PC-3 (cell line): ENCODE results near the gene DNASE1. TPM values are rescaled to one million over a fixed set of nuclear protein-coding genes. Genes with fewer than 3 reads are reported as not detected.

Experiments used
- ATAC-seq: fragments of 200-7000 bp; cut with Tn5 transposase; 2 replicates; pipeline ENCODE4 v1.9.1; 2020; ENCODE audit warnings: mild to moderate bottlenecking, moderate library complexity
- BruUV-seq: library from RNA; stranded (reverse); fragments of 400-500 nt; replicated peaks from 2 replicates; lab custom pipeline; 2021; lab: Mats Ljungman, UMichigan
- CTCF ChIA-PET: fragments of 300-600 bp; sonication (Branson Sonifier 250); formaldehyde crosslinking; loops from one replicate; lab custom pipeline; 2022; ENCODE audit warnings: antibody characterized with exemption; lab: Charles Lee
- POLR2A ChIA-PET: fragments of 300-600 bp; sonication (Branson Sonifier 250); formaldehyde crosslinking; loops from one replicate; lab custom pipeline; 2022; ENCODE audit warnings: antibody characterized with exemption; ENCODE audit not compliant: unreplicated experiment; lab: Charles Lee
- DNase-seq: peaks from one replicate; pipeline ENCODE4 v3.0.0-alpha.2; 2015
- H2AFZ ChIP-seq: fragments of 300-600 bp; sonication (generic); 2 replicates; pipeline ENCODE4 v1.6.0; 2016; ENCODE audit warnings: antibody characterized with exemption, low read length
- H3F3A ChIP-seq: fragments of 300-600 bp; sonication (generic); one replicate; pipeline ENCODE4 v1.6.0; 2017; ENCODE audit warnings: antibody characterized with exemption, low read length, control low read depth, mild to moderate bottlenecking; ENCODE audit not compliant: unreplicated experiment
- H3K27ac ChIP-seq: fragments of 300-600 bp; sonication (generic); 2 replicates; pipeline ENCODE4 v1.5.1; 2016; ENCODE audit warnings: mild to moderate bottlenecking, low read length
- H3K27me3 ChIP-seq: fragments of 300-600 bp; sonication (generic); 2 replicates; pipeline ENCODE4 v1.6.1; 2016; ENCODE audit warnings: low read length, mixed read lengths
- H3K36me3 ChIP-seq: fragments of 300-600 bp; sonication (generic); 2 replicates; pipeline ENCODE4 v1.6.1; 2016; ENCODE audit warnings: low read depth, mixed run types, low read length, mixed read lengths
- H3K4me1 ChIP-seq: fragments of 300-600 bp; sonication (generic); 2 replicates; pipeline ENCODE4 v1.5.1; 2016; ENCODE audit warnings: low read length; ENCODE audit not compliant: insufficient read depth
- H3K4me2 ChIP-seq: fragments of 300-600 bp; sonication (generic); 2 replicates; pipeline ENCODE4 v1.6.0; 2016; ENCODE audit warnings: low read length
- H3K4me3 ChIP-seq: fragments of 300-600 bp; sonication (generic); 2 replicates; pipeline ENCODE4 v1.5.1; 2016; ENCODE audit warnings: mild to moderate bottlenecking, low read length, mixed read lengths
- H3K79me2 ChIP-seq: fragments of 300-600 bp; sonication (generic); 2 replicates; pipeline ENCODE4 v1.6.1; 2017; ENCODE audit warnings: low read length, mixed read lengths
- H3K9ac ChIP-seq: fragments of 300-600 bp; sonication (generic); 2 replicates; pipeline ENCODE4 v1.6.0; 2016; ENCODE audit warnings: mild to moderate bottlenecking, low read length
- H3K9me2 ChIP-seq: fragments of 300-600 bp; sonication (generic); replicated peaks from 2 replicates; pipeline ENCODE4 v1.6.1; 2016; ENCODE audit warnings: mixed run types, low read length, mixed read lengths
- H3K9me3 ChIP-seq: fragments of 300-600 bp; sonication (generic); 2 replicates; pipeline ENCODE4 v1.6.1; 2016; ENCODE audit warnings: low read length, mixed read lengths
- H4K20me1 ChIP-seq: fragments of 300-600 bp; sonication (generic); 2 replicates; pipeline ENCODE4 v1.6.1; 2016; ENCODE audit warnings: low read length, mixed read lengths
- EZH2 ChIP-seq: fragments of 300-600 bp; sonication (generic); IDR thresholded peaks from one replicate; pipeline ENCODE4 v1.6.1; 2017; ENCODE audit warnings: antibody characterized with exemption, mild to moderate bottlenecking, low read length; ENCODE audit not compliant: unreplicated experiment
- EZH2phosphoT487 ChIP-seq: fragments of 300-600 bp; sonication (generic); IDR thresholded peaks from 2 replicates; pipeline ENCODE4 v1.6.1; 2018; ENCODE audit warnings: mild to moderate bottlenecking, antibody characterized with exemption, low read length, borderline replicate concordance
- intact Hi-C: fragments of 100-400 bp; cut with micrococcal nuclease; formaldehyde crosslinking; loops from 2 replicates; pipeline ENCODE4 v1.9.0; 2023
- total RNA-seq: library from RNA; depleted of rRNA; stranded (reverse); fragments of >200 nt; gene quantifications from 2 replicates; pipeline ENCODE4 v1.2.3, GENCODE V29; 2014
- TF ChIP-seq, protein P1 (sequence below): fragments of 300-600 bp; sonication (generic); conservative IDR thresholded peaks from 2 replicates; pipeline ENCODE4 v1.5.1; 2017; ENCODE audit warnings: antibody characterized with exemption, low read depth, mild to moderate bottlenecking, low read length

The DNASE1 gene
- total RNA-seq, 1 experiment from 2014 or later = 14.0 TPM

DNA sequence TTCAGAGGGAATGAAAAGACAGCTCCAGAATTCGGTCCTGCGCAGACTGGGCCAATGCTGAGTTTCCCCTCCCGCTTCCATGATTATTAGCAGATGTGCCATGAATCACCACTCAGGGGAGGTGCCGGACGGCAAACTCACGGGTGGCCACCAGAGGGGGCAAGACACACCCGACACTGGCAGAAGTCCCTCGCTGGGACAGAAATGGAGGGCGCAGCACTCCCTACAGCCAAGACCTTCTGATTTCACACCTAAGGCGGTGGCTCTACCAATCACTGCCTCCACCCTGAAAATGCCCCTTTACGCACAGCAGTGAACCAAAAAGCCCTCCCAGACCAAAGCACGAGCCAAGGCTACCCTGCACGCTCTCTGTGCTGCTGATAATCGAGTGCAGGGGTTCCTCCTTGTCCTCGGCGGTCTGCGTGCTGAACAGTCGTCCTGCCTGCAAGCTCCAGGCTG lies 36.0 kb downstream of the DNASE1 start:
- Histone ChIP-seq H4K20me1 (no peaks in the 10 kb centered on the region), H3K9ac (no peak overlapping the region), H3K27me3 (no peaks in the 10 kb centered on the region), H3K9me3 (no peaks in the 10 kb centered on the region), H3F3A (no peaks in the 10 kb centered on the region), H3K4me1 (no peaks in the 10 kb centered on the region), H2AFZ (no peak overlapping the region), H3K27ac (no peak overlapping the region), H3K79me2 (peaks cover 9% of the 10 kb centered on the region), H3K4me3 (no peak overlapping the region), H3K36me3 (peaks cover 11% of the 10 kb centered on the region), H3K9me2 (no peaks in the 10 kb centered on the region), H3K4me2 (no peak overlapping the region)
- DNase-seq = peak; percentile 83
- no TSS peak for BruUV-seq
- ChIA-PET CTCF (no interaction called here), POLR2A (no interaction called here)
- TF ChIP-seq, protein P1, sequence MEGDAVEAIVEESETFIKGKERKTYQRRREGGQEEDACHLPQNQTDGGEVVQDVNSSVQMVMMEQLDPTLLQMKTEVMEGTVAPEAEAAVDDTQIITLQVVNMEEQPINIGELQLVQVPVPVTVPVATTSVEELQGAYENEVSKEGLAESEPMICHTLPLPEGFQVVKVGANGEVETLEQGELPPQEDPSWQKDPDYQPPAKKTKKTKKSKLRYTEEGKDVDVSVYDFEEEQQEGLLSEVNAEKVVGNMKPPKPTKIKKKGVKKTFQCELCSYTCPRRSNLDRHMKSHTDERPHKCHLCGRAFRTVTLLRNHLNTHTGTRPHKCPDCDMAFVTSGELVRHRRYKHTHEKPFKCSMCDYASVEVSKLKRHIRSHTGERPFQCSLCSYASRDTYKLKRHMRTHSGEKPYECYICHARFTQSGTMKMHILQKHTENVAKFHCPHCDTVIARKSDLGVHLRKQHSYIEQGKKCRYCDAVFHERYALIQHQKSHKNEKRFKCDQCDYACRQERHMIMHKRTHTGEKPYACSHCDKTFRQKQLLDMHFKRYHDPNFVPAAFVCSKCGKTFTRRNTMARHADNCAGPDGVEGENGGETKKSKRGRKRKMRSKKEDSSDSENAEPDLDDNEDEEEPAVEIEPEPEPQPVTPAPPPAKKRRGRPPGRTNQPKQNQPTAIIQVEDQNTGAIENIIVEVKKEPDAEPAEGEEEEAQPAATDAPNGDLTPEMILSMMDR = peak; percentile 84
- TF ChIP-seq EZH2phosphoT487 = no peak
- intact Hi-C loops = loop anchor here (1.0 kb wide), 1 partner anchor 190 kb away; the partner anchor contains the start of gene CREBBP
- peak; percentile 97 for ATAC-seq

DNA sequence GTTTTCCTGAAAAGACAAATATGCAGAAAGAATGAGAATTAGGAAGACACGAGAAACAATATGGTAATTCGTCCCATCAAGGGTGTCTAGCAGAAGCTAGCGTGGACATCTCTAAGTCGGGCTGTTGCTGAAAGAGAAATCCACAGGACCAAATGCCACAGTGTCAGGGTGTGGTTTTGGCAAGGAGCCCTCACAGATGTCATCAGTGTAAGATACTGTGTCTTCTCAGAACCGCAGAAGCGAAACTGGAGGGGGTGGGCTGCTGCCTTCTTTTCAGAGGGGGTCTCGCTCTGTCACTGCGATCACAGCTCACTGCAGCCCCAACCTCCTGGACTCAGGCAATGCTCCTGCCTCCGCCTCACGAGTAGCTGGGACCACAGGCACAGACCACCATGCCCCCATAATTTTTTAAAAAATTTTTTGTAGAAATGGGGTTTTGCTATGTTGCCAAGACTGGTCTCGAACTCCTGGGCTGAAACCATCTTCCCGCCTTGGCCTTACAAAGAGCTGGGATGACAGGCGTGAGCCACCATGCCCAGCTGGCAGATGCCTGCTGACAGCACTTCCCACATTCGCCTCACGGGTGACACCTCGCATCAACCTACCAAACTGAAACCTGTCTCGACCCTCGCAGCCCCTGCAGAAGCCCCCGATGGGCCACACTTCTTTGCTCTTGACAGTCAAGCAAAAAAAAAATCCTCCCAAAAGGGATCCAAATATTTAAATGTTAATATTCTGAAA lies 36.7 kb downstream of the DNASE1 start:
- POLR2A ChIA-PET = no interaction called here
- H2AFZ ChIP-seq = no peak overlapping the region

DNA sequence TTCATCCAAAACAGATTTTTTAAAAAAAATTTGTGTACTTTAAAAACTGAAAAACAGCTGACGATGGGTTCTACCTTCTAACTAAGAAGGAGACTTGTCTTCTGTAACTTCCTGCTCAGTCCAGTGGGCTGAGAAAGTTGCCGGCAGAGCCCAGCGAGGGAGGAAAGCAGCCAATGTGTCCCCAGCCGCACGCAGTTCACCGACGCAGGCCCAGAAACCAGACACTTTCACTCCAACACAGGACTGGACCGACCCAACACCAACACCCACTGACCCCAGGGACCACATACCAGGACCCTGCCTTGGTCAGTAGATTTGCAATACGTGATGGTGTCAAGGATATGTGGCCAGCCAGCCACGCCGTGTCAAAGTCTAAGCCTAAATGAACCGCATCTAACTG lies 37.3 kb downstream of the DNASE1 start:
- no peak for DNase-seq
- no peaks in the 10 kb centered on the region; the same call in 1 of the 2 replicates for H4K20me1 ChIP-seq
- CTCF ChIA-PET = no interaction called here
- no peak overlapping the region for H3K4me2 ChIP-seq
- ATAC-seq = no peak
- no peak overlapping the region for H3K4me3 ChIP-seq
- H3K9me2 ChIP-seq = no peaks in the 10 kb centered on the region
- no peaks in the 10 kb centered on the region for H3K27me3 ChIP-seq
- H3K9me3 ChIP-seq = no peaks in the 10 kb centered on the region
- H2AFZ ChIP-seq = no peak overlapping the region
- H3K27ac ChIP-seq = no peak overlapping the region
- H3F3A ChIP-seq = no peaks in the 10 kb centered on the region
- no peaks in the 10 kb centered on the region for H3K4me1 ChIP-seq
- H3K79me2 ChIP-seq = peaks cover 22% of the 10 kb centered on the region
- POLR2A ChIA-PET = no interaction called here
- no peak overlapping the region for H3K9ac ChIP-seq
- H3K36me3 ChIP-seq = peaks cover 7% of the 10 kb centered on the region
- no peak for TF ChIP-seq EZH2
- no peak for TF ChIP-seq EZH2phosphoT487
- TF ChIP-seq, protein P1 = no peak
- intact Hi-C loops = no loop called here
- BruUV-seq = no TSS peak

More for the DNA sequence above, 36.7 kb downstream of the DNASE1 start:
- CTCF ChIA-PET = no interaction called here
- Histone ChIP-seq H3K4me1 (no peaks in the 10 kb centered on the region), H3K9me2 (no peaks in the 10 kb centered on the region), H3K36me3 (peaks cover 7% of the 10 kb centered on the region), H3K9ac (no peak overlapping the region), H3K79me2 (peaks cover 16% of the 10 kb centered on the region), H3K9me3 (no peaks in the 10 kb centered on the region), H4K20me1 (no peaks in the 10 kb centered on the region; the same call in 1 of the 2 replicates), H3K4me2 (no peak overlapping the region), H3F3A (no peaks in the 10 kb centered on the region), H3K4me3 (no peak overlapping the region), H3K27me3 (no peaks in the 10 kb centered on the region), H3K27ac (no peak overlapping the region)
- TF ChIP-seq EZH2 (no peak), EZH2phosphoT487 (no peak)
- TF ChIP-seq, protein P1 = no peak
- intact Hi-C loops = loop anchor here (1.0 kb wide), 1 partner anchor 189 kb away; the partner anchor contains the start of gene CREBBP
- DNase-seq (no peak), ATAC-seq (peak; percentile 21; the same call in 1 of the 2 replicates)
- no TSS peak for BruUV-seq
